Right atrium auricular region (tissue), 2 donors: ENCODE measurements around the gene INHA. TPM values are rescaled to one million over a fixed set of nuclear protein-coding genes. Genes with fewer than 3 reads are reported as not detected.

ENCODE experiments used
- DNase-seq: peaks from one replicate; pipeline ENCODE4 v3.0.0-alpha.2; 2019; ENCODE audit warnings: low spot score
- H3K27ac ChIP-seq, 2 donors: fragments of 200-600 bp; sonication (generic); 1 replicate in 1 of 2; 2 replicates in 1 of 2; pipeline ENCODE4 v1.5.1; 2016 to 2019
- H3K27me3 ChIP-seq, 2 donors: fragments of 200-600 bp; sonication (generic); one replicate each; pipeline versions ENCODE4 v1.5.1 to v1.6.0; 2017 to 2019
- H3K36me3 ChIP-seq: fragments of 200-600 bp; sonication (generic); one replicate; pipeline ENCODE4 v1.5.1; 2016
- H3K4me1 ChIP-seq, 2 donors: fragments of 200-600 bp; sonication (generic); one replicate each; pipeline versions ENCODE4 v1.5.1 to v1.6.0; 2017 to 2019
- H3K4me3 ChIP-seq, 2 donors: fragments of 200-600 bp; sonication (generic); 1 replicate in 1 of 2; 2 replicates in 1 of 2; pipeline ENCODE4 v1.5.1; 2017 to 2019; ENCODE audit warnings: mild to moderate bottlenecking in 1 of 2, moderate library complexity in 1 of 2
- H3K9me3 ChIP-seq, 2 donors: fragments of 200-600 bp; sonication (generic); one replicate each; pipeline ENCODE4 v1.5.1; 2019
- CTCF ChIP-seq, 2 donors: fragments of 200-600 bp; sonication (generic); IDR thresholded peaks; one replicate each; pipeline ENCODE4 v1.5.1; 2019; ENCODE audit warnings: antibody characterized with exemption in 2 of 2
- total RNA-seq, 2 donors: library from RNA; depleted of rRNA; stranded (reverse); fragments of >200 nt; gene quantifications; one replicate each; pipeline ENCODE4 v1.1.0, GENCODE V29; 2016

INHA gene
- total RNA-seq, 2 donors from 2014 or later = 1.0 to 28.3 TPM

GRCh38 chr2:219547621-219548020 is 24.5 kb upstream of the INHA start:
- no peaks in the 10 kb centered on the region for H3K36me3 ChIP-seq
- no peak overlapping the region for H3K4me3 ChIP-seq
- H3K4me1 ChIP-seq = peaks cover 0 to 26% of the 10 kb centered on the region in 2 donors
- H3K27me3 ChIP-seq = no peaks in the 10 kb centered on the region
- H3K27ac ChIP-seq = no peak overlapping the region
- DNase-seq = no peak
- no peaks in the 10 kb centered on the region for H3K9me3 ChIP-seq
- no peak for TF ChIP-seq CTCF (IDR thresholded peaks at IDR 0.05)

GRCh38 chr2:219548990-219549389 is 23.1 kb upstream of the INHA start:
- Histone ChIP-seq H3K36me3 (no peaks in the 10 kb centered on the region), H3K9me3 (no peaks in the 10 kb centered on the region), H3K27ac (no peak overlapping the region), H3K27me3 (no peaks in the 10 kb centered on the region), H3K4me1 (peaks cover 0 to 28% of the 10 kb centered on the region in 2 donors), H3K4me3 (no peak overlapping the region)
- TF ChIP-seq CTCF (IDR thresholded peaks at IDR 0.05) = no peak
- no peak for DNase-seq

- no peak for TF ChIP-seq CTCF (IDR thresholded peaks at IDR 0.05)
- H3K27ac ChIP-seq = no peak overlapping the region
- H3K36me3 ChIP-seq = no peaks in the 10 kb centered on the region
- no peak for DNase-seq
- no peaks in the 10 kb centered on the region for H3K9me3 ChIP-seq
- H3K4me1 ChIP-seq = peaks cover 0 to 22% of the 10 kb centered on the region in 2 donors
- no peak overlapping the region for H3K4me3 ChIP-seq
- no peaks in the 10 kb centered on the region for H3K27me3 ChIP-seq
Measured at GRCh38 chr2:219549619-219550018, 22.5 kb upstream of the INHA start.

- H3K36me3 ChIP-seq = peaks cover 9% of the 10 kb centered on the region
- DNase-seq = peak; percentile 62
- H3K9me3 ChIP-seq = no peaks in the 10 kb centered on the region
- peak overlapping the region; percentile 57 to 68 for H3K27ac ChIP-seq
- peak overlapping the region; percentile 45 to 57 for H3K4me3 ChIP-seq
- no peak for TF ChIP-seq CTCF (IDR thresholded peaks at IDR 0.05)
- H3K27me3 ChIP-seq = no peaks in the 10 kb centered on the region
- H3K4me1 ChIP-seq = peaks cover 0 to 19% of the 10 kb centered on the region in 2 donors
Measured at GRCh38 chr2:219551441-219552381, 20.4 kb upstream of the INHA start.

GRCh38 chr2:219552382-219553167 is 19.5 kb upstream of the INHA start:
- Histone ChIP-seq H3K27me3 (no peaks in the 10 kb centered on the region), H3K9me3 (no peaks in the 10 kb centered on the region), H3K27ac (peak overlapping the region; percentile 57 to 68)

More at GRCh38 chr2:219552382-219553167, 19.5 kb upstream of the INHA start:
- no peak for TF ChIP-seq CTCF (IDR thresholded peaks at IDR 0.05)
- peak; percentile 82 for DNase-seq
- peaks cover 0 to 19% of the 10 kb centered on the region in 2 donors for H3K4me1 ChIP-seq
- H3K4me3 ChIP-seq = peak overlapping the region; percentile 45 to 57
- peaks cover 11% of the 10 kb centered on the region for H3K36me3 ChIP-seq
